Activated T-cell treated with anti-CD3 and anti-CD28 coated beads for 1 hour (primary cell): Measurements from ENCODE around the gene AKAP8L.

ENCODE experiments used
- DNase-seq: peaks from one replicate; pipeline ENCODE4 v3.0.0-alpha.2; 2020; ENCODE audit warnings: low read depth

Gene AKAP8L

DNA sequence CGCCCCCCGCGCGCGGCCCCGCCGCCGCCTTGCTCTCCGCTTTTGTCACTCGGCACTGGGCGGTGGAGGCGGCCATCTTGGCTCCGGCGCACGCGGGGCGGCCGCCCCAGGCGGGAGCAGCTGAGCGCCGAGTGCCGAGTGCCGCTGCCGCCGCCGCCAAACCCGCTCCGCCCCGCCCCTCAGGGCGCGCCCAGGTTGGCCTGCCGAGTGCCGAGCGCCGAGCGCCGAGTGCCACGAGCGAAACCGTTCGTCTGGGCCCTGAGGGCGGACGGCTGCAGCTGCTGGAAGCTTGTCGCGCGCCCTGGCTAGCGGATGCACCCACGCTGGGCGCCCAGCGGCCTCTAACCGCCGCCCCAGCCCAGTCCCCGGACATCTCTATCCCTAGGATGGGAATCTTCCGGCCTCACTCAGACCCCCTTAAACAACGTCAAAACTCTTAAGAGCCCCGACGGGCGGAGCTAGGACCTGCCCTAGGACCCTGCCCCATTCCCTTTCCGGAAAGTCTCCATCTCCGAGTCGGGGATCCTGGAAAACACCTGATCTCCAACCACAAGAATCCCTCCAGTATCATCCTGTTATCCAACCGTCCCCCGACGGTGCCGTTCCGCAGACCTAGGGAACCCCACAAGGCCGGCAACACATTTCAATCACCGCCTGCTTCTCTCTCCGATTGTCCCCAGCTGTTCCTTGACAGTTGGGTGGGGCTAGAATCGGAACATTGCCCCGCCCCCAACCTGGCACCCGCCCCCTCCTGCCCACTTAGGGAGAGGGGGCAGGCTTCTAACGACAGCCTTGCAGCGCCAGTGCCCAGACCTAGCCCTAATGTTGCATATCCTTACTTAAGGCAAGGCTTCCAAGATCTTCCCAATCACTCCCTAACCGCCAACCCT lies 14.1 kb upstream of the AKAP8L start:
- DNase-seq = peak; percentile 89

DNA sequence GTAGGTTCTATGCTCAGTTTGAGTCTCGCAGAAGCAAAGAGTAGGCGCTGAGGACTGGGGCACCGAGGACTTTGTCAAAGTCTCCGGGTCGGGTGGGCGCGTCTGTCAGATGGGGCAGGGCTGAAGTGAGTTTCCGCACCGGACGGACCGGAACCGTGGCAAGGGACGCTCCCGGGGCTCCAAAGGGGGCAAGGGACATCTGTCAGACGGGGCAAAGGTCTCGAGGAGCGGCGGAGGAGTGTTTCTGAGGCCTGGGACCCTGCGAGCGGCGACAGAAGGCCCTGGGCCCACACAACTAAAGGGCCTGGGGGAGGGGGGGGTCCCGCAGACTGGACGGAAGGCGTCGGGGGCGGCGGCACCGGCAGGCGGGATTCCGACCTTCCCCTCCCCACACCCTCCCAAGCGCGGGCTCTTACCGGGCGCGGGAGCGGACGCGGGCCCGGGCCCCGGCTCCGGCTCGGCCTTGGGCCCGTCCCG lies 13.3 kb upstream of the AKAP8L start:
- DNase-seq = no peak

DNA sequence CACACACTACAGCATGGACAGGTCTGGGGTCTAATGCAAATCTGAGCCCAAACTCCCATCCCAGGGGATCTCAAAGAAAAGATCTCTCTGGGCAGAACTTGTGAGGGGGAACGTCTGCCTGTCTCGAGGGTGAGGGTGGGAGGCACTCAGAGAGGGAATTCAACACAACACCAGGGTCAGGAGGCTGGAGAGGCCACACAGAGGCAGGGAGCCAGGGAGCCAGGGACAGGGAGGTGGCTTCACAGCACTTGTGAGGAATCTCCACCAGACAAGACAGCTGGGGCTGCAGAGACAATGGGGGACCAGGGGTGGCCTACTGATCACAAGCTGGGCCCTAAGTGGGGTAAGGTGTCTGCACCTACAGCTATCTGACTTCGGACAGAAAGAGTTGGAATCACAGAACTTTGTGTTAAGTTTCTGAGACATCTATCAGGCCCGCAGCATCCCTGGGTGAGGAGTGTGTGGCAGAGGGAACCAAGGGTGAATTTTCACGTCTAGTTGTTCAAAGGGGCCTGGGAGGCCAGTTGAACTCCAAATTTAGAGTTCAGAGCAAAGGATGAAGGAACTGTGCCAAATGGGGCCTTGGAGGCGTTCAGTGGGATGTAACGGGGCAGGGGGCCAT lies 12.7 kb upstream of the AKAP8L start:
- DNase-seq = no peak

DNA sequence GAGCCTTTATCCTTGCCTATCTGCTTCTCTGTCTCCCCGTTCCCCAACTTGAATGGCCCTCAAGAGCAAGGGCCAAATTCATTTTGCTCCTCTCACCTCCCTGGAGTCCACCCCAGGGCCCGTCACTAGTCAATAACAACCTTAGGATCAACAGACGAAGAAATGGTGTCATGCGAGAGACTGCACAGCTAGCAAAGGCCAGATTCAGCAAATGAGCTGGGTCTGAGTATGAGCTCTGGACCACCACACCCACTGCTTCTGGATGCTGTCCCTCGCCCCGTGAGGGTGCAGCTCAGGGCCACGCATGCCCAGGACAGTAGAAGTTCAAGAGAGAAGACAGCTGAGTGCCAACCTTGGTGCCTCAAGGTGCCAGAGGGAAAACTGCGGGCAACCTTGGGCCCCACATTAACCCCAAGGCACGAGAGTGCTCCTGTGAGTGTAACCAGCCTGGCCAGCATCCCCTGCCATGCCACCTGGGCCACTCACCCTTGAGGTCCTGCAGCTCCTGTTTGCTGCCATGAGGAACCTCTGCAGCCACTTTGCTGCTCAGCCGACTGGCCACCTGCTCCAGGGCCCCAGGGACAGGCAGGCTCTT lies 11.8 kb upstream of the AKAP8L start:
- DNase-seq = no peak

DNA sequence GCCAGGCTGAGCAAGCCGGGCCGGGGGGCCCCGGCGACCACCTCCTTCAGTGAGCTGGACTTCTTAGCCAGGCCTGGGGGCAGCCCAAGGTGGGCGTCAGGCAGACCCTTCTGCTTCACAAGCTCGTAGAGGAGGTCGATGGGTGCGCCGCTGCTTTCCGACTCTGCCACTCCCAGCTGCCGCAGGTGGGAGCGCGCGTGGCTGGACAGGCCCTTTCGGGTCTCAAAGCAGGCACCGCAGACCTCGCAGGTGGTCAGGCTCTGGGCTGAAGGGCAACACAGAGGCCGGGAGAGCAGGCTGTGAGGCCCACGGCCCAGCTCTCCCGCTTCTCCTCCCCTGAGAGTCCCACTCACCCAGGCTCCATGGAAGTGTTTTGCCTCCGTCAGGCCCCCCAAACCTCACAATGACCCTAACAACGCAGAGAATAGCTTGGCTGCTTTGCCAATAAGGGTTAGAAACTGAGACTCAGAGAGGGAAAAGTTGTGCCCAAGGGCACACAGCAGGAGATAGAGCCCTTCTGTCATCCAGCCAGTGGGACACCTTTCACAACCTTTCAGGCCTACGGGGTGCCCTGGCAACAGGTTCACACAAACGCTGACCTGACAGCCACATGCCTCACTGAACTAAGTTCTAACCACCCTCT lies 11.2 kb upstream of the AKAP8L start:
- DNase-seq = no peak

DNA sequence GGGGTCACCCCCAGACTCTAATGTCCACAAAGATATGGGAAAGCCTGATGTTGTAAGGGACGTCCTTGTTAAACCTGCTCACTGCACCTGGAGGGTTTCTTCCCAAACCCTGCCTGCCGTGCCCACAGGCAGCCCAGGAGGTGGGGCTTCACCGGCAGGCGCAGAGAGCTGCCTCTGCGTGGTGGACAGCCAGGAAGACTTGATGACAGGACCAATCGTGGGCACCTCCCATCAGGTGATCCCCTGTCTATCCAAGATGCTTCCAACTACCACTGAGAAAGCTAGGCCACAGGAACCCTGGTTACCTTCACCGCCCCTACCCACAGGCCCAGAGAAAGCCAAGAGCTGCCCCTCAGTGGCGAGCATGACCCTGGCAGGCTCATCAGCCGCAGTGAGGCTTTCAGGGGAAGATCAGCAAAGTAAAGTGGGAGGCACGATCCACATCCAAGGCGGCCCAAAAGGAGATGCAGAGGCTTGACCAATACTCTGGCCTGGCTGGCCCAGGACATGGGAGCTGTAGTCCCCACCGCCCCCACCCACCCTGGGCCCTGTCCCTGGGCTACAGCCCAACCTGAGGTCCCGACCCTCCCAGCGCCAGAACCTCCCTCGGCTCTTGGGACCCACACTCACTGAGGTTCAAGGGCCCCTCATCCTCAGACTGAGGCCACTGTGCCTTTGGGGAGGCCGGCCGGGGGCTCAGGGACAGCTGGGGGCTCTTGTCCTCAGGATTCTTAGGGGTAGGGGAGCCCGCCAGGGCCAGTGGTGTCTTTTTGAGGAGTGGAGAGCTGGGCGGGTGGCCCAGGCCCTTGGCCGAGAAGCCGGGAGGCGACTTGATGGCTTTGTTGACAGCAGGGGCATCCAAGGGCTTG lies 10.4 kb upstream of the AKAP8L start:
- no peak for DNase-seq

DNA sequence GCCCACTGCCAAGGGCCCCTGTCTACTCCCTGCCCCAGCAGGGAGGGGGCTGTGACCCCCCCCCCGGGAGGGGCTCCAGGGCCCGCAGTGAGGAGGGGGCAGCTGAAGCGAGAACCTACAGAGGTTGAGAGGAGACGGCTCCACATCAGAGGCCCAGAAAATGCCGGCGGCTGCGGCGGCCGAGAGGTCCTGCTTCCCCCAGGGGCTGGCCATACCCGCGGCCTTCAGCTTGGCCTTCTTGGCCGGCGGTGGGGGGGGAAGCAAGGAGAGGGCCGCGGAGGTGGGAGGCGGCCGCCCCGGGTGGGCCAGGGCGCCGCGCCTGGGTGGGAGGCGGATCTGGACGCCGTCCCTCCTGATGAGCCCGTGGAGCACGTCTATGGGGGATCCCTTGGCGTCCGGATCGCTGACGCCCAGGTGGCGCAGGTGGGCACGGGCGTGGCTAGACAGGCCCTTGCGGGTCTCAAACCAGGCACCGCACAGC lies 9.2 kb upstream of the AKAP8L start:
- no peak for DNase-seq

DNA sequence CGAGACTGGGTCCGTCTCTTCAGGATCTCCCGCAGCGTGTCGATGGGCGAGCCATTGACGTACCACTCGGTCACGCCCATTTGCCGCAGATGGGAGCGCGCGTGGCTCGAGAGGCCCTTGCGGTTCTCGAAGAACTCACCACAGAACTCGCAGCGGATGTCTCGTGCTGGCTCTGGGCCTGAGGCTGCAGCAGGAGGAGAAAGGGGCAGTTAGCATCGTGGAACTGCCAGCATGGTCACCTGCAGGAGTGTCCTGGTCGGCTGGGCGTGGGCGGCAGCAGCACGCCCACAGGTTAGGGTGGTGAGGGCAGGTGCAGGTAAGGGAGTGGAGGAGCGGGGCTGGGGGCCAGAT lies 8.5 kb upstream of the AKAP8L start:
- no peak for DNase-seq

DNA sequence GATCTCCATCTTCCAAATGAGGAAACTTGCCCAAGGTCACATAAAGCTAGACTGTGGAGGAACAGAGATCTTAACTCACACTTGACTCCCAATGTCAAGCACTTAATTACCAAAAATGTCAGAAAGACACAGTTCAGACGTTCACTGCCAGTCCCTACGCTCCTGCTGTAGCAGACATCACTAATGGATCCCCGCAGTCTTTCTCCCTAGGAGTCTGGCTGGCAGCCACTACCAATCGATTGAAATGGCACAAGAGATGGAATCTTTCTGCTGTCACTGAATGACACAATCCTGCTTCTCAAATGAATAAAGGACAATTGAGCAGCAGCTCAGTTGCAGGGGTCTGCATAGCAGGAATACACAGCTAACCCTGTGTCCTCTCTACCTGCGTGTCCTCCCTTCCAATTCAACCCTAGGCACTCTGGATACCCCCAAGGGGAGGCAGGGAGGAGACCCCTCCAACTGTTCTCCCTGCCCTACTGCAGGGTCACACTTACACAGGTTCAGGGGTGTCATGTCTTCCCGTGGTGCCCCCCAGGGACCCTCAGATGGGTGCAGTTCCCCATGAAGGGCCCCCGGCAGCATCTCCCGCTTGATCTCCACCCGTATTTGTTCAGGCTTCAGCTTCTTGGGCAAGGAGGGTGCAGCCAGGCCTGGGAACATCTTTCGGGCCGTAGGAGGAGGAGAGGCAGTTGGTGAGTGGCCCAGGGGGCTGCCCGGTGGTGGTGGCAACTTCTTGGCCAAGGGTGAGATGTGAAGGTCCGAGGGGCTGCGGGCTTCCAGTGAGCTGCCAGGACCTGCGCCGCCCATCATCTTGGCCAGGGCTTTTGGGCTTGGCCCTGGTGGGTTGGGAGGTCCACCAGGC lies 7.9 kb upstream of the AKAP8L start:
- DNase-seq = no peak

DNA sequence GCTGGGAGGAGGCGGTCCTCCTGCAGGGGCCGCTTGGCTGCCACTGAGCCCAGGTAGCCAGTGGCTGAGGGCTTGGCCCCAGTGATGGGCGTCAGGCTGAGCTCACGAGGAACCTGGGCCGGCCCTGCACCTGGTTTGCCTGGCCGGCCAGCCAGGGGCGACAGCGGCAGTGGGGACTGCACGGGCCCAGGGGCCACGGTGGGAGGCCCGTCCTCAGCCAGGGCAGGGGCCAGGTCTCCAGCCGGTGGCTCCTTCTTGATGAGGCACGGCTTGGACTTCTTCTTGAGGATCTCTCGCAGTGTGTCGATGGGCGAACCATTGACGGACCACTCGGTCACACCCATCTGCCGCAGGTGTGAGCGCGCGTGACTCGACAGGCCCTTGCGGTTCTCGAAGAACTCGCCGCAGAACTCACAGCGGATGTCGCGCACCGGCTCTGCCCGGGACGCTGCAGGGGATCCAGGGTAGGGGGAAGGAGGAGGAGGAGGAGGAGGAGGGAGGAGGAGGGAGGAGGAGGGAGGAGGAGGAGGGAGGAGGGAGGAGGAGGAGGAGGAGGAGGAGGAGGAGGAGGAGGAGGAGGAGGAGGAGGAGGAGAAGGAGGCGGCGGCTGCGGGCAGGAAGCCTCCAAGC lies 6.6 kb upstream of the AKAP8L start:
- DNase-seq = no peak

DNA sequence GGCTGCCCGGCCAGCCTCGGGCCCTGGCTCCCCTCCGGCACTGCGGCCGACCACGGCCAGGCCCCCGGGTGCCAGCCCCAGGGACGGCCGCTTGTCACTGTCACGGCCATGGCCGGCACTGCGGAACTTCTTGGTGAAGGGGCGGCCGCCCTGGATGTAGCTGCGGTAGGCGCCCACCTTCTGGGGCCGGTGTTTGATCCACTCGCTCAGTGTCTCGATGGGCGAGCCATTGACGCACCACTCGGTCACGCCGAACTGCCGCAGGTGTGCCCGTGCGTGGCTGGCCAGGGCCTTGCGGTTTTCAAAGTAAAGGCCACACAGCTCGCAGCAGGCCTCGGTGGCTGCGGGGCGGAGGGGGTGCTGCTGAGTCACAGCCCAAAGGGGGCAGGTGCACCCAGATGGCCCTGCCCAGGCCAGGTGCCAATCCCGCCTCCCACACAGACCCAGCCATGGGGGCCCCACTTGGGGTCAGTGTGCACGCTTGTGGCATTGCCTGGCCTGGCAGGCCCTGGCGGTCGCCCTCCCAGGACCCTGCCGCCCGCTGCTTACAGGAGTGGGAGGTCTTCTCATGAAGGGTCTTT lies 6.0 kb upstream of the AKAP8L start:
- DNase-seq = no peak

DNA sequence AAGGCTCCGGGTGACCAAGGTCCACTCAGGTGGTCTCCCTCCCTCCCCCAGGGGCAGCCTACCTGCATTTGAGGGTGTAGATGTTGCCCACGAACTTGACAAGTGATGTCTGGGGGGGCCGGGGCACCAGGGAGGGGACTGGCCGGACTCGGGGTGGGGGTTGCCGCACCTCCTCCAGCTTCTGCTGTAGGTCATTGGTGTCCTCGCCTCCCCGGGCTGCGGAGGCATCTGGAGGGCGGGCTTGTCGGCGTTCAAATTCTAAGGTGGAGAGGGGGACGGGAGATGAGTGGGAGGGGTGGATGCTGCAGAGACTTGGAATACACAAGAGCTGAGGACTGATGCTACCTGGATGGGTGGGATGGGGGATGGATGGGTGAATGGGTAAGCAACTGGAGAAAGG lies 5.3 kb upstream of the AKAP8L start:
- no peak for DNase-seq

DNA sequence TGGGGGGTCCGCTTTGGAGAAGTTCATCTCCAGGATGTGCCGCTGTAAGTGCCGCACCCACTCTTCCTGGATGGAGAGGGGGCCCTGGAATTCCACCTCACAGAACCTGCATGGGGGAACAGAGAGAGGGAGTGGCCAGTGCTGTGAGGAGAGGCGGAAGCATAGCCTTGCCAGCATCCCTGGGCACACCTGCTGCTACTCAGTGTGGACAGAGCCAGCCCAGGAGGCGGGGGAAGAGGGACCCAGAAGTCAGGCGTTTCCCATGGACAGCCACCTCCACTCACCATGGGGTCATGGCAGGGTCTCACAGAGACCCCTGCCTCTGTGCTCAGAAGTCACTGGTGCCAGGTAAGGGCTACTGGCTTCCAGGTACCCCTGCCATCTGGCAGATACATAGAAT lies 4.3 kb upstream of the AKAP8L start:
- no peak for DNase-seq

DNA sequence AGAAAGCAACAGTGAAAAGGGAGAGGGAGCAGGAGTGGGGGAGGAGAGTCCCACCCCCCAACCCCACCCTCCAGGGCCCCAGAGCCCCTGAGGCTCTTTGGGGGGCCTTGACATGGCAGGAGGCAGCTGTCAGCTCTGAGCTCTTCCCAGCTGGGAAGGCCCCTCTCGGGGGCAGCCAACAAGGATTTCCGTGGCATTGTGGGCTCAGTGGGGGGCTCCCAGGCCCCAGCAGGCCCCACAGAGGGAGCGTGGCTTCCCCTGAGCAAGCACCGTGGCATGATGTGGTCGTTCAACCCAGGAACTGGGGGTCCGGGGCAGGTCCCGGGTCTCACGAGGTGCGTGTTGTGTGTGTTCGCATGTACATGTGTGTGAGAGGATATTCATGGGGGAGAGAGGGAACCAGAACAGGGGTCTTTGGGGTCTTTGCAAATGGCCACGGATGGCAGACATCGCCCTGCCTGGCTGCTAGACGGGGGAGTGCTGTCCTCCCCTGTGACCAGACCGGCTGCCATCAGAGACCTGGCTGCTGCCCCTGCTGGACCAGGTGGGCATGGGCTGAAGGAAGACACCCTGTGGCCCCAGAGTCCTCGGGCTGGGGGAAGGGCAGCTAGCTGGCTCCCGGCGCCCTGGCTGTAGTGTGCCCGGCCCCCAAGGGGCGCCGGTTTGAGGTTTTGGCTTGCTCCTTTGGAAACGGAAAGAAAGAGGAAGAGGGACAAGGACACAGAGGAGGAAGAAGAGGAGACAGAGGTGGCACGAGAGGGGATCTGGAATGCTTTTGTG lies 3.7 kb upstream of the AKAP8L start:
- no peak for DNase-seq

DNA sequence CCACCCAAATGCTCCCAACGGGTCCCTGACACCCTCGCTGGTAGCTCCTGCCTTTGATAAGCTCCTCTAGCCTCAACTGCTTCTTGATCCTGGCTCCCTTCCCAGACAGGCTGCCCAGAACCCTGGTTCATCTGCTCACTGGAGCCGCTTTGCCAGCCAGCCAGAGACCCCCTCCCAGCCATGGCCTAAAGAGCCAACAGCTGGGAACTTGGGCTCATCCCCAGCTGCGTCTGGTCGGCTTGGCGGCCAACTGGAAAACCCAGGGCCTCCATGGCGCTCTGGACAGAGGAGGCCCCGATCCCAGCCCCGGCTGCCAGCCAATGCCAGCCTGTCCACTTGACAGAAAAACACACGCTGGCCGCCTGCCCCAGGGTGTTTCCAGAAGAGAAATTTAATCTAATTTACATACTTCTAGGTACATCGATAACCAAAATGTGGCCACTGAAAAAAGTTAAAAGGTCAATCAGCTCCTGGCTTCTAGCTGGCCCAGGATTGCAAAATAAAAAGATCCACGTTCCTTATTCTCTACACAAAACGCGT lies 3.0 kb upstream of the AKAP8L start:
- DNase-seq = no peak

DNA sequence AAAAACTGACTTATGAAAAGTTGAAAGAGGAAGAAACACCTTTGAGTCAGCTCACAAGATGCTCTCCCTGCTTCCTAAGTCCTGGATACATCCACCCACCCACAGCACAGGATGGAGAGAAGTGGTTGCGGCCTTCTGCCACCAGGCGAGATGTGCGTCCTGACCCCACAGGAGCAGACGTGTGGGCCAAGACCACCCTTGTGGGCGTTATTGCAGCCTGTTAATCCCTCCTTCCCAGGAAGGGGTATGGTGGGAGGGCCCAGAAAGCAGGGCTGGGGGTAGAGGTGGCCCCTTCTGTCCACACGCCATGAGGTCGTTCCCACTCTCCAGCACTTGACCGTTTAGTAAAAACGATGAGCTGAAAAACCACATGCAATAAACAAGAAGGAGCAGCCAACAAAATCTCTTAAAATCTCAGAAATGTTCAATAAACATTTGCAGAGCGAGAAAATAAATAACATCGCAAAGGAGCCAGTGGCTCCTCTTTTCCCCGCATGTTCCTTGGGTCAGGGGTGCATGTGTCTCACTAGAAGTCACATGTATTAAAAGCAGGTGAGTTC lies 2.4 kb upstream of the AKAP8L start:
- DNase-seq = no peak

DNA sequence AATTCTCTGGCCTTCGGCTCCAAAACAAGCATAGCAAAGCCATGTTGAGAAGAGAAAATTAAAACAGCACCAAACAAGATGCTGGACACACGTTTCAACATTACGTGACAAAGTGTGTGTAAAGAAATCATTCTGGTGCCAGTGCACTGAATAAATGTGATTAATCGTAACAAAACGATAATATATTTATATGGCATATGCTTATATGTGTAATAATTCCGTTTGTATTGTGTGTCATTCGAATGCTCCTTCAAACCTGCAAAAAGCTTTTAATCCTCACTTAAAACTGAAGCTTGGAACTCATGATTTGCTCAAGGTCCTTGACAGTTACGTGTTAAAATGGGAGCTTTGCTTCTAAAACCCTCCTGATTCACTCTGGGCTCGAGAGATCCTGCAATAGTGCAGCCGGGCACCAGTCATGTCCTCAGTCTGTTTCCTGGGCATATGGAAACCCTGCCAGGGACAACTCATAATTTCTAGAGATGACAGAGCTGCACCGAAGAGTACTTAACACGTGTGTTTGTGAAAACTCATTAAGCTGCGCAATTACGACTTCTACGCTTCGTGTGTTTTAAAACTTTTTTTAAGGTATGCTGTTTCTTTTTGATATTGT lies 731 bp upstream of the AKAP8L start:
- no peak for DNase-seq

DNA sequence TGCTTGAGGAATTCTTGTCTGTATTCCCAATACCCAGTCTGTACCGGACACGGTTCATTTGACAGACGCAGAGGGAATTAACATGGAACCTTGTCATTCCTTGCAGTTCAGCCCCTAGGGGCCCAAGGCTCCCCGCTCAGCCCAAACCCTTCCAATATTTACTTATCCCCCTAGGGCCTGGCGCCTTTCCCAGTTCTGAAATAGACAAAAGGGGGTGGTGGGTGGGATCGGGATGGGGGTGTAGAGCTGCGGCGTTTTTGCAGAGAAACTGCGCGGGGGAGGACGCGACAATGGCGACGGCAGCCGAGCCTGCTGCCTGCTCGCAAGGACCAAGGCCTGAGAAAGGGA lies 583 bp downstream of the AKAP8L start:
- DNase-seq = no peak
